NT2/D1 (cell line): ENCODE results near the gene ITGA6.

Experiments
- DNase-seq: peaks from one replicate; pipeline ENCODE4 v3.0.0-alpha.2; 2011; ENCODE audit warnings: low read depth, low spot score
- H3K27me3 ChIP-seq: 2 replicates; pipeline ENCODE4 v1.6.0; 2011; ENCODE audit warnings: mild to moderate bottlenecking; ENCODE audit not compliant: insufficient read length, insufficient read depth
- H3K36me3 ChIP-seq: 2 replicates; pipeline ENCODE4 v1.6.1; 2011; ENCODE audit warnings: mild to moderate bottlenecking, low read length, mixed read lengths; ENCODE audit not compliant: insufficient read depth, insufficient read length
- H3K4me1 ChIP-seq: 2 replicates; pipeline ENCODE4 v1.5.1; 2011; ENCODE audit not compliant: insufficient read depth, insufficient read length
- H3K4me3 ChIP-seq: 2 replicates; pipeline ENCODE4 v1.5.1; 2011; ENCODE audit warnings: low read depth; ENCODE audit not compliant: insufficient read length
- H3K9ac ChIP-seq: 2 replicates; pipeline ENCODE4 v1.6.0; 2011; ENCODE audit warnings: low read depth; ENCODE audit not compliant: insufficient read length
- H3K9me3 ChIP-seq: 2 replicates; pipeline ENCODE4 v1.5.1; 2011; ENCODE audit warnings: mild to moderate bottlenecking, low read length; ENCODE audit not compliant: insufficient read depth
- SUZ12 ChIP-seq: IDR thresholded peaks from 2 replicates; pipeline ENCODE4 v1.6.1; 2011; ENCODE audit not compliant: insufficient read length, insufficient read depth; ENCODE audit errors: extremely low read depth
- YY1 ChIP-seq: IDR thresholded peaks from 2 replicates; pipeline ENCODE4 v1.6.1; 2011; ENCODE audit not compliant: insufficient read length, insufficient read depth
- ZNF274 ChIP-seq: IDR thresholded peaks from 2 replicates; pipeline ENCODE4 v1.6.1; 2011; ENCODE audit warnings: mild to moderate bottlenecking, low read depth, low read length

ITGA6 gene

DNA sequence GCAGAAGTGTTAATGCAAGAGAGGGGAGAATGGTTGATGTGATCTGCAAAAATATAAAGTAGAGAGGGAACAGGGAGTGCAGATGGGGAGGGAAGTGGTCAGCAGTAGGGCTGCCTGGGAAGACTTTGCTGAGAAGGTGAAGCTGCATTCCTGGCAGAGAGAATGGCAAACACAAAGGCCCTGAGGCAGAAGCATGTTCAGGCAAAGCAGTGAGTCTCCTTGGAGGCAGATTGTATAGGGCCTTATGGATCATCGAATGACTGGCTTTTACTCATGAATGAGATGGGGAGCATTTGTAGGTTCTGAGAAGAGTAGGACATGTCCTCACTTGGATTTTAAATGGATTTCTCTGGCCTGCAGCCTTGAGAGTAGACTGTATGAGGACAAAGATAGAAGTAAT lies 9.5 kb downstream of the ITGA6 start:
- TF ChIP-seq SUZ12 (no peak), ZNF274 (no peak), YY1 (no peak)
- Histone ChIP-seq H3K9me3 (no peaks in the 10 kb centered on the region), H3K36me3 (peaks cover 2% of the 10 kb centered on the region), H3K9ac (no peak overlapping the region), H3K4me1 (peaks cover 7% of the 10 kb centered on the region), H3K4me3 (no peak overlapping the region), H3K27me3 (no peaks in the 10 kb centered on the region)
- DNase-seq = no peak

DNA sequence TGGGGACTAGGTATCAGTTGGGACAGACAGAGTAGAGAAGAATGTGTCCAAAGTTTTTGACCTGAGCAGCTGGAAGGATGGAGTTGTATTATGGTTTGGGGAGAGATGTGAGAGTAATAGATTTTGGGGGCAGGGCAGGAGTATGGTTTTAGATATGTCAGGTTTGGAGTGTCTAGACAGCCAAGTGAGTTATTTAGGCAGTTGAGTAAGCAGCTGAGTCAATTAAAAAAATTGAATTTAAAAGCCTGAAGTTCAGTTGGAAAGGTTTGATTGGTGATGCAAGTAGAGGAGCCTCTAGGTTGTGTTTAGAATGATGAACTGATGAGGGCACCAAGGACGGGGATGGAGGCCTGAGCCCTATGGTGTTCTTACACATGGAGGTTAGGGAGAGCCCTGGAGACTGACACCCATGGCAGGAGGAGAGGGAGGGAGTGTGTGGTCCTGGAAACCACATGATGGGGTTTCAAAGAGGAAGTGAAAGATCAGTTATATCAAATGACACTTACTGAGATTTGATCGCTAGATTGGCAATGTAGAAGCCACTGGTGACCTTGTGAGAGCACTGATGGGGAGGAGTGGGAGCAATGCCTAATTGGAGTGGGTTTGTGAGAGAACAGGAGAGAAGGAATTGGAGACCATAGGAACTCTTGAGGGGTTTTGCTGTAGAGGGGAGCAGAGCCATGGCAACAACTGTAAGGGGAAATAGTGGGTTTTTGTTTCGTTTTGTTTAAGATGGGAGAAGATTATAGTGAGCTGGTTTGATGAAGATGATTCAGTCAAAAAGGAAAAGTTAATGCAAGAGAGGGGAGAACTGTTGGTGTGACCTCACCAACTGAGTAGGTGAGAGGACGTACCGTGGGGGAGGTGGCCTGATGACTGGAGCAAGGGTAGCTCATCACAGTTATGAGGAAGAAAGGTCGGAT lies 10.3 kb downstream of the ITGA6 start:
- Histone ChIP-seq H3K27me3 (no peaks in the 10 kb centered on the region), H3K36me3 (peaks cover 2% of the 10 kb centered on the region), H3K9ac (no peak overlapping the region), H3K4me3 (no peak overlapping the region), H3K9me3 (no peaks in the 10 kb centered on the region), H3K4me1 (peaks cover 10% of the 10 kb centered on the region)
- no peak for DNase-seq
- TF ChIP-seq SUZ12 (no peak), YY1 (no peak), ZNF274 (no peak)

DNA sequence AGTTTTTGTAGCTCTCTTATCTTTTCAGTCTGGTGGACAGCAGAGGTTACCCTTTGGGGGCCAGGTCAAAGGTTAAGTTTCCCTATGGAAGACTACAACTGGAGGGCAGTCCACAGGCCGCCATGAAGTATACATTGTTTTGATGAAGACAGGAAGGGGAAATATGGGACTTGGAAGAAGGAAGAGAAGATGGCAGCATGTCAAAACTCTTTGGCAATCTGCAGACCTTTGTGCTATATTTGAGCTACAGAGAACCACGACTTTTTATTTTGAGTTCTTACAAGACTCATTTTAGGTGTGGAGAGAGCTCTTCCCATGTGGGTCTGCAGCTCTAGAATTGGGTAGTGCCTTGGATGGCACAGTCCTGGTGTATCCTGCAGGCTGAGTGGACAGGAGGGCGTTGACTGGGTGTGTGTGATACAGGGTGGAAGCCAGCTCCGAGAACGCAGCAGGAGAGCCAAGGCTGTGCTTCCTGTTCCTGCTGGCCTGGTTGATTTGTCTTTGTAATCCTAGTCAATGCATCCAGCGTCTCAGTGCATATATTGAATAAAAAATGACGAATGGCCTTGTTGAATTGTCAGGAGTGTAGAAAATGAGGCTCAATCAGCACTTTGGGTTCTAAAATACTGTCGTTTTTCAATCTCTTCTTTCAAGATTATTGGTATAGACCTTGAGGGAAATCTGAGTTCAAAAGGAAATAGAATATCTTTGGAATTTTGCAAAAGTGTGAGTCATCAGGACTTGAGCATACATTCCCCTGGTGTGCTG lies 11.5 kb downstream of the ITGA6 start:
- Histone ChIP-seq H3K36me3 (peaks cover 3% of the 10 kb centered on the region), H3K9ac (no peak overlapping the region), H3K4me3 (no peak overlapping the region), H3K4me1 (peaks cover 7% of the 10 kb centered on the region), H3K27me3 (no peaks in the 10 kb centered on the region), H3K9me3 (no peaks in the 10 kb centered on the region)
- DNase-seq = no peak
- TF ChIP-seq YY1 = no peak
- TF ChIP-seq SUZ12 = no peak
- no peak for TF ChIP-seq ZNF274

DNA sequence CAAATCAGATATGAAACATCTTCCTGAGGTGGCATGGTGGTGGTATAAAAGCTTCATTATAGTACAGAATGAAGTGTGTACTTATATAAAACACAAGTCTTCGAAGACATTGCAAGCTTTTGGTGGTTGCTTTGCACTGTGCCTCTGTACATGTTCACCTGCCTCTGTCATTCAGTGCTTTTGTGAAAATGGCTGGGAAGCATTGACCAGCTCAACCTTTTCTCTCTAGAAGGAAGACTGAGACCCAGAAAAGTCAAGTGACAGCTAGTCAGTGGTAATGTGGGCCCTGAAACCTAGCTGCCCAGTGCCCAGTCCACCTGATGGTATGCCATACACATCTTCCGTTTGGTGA lies 12.1 kb downstream of the ITGA6 start:
- H3K36me3 ChIP-seq = peaks cover 4% of the 10 kb centered on the region
- peaks cover 7% of the 10 kb centered on the region for H3K4me1 ChIP-seq
- no peak for DNase-seq
- no peak for TF ChIP-seq SUZ12
- no peak for TF ChIP-seq YY1
- no peak for TF ChIP-seq ZNF274
- no peak overlapping the region for H3K9ac ChIP-seq
- no peaks in the 10 kb centered on the region for H3K27me3 ChIP-seq
- no peaks in the 10 kb centered on the region for H3K9me3 ChIP-seq
- no peak overlapping the region for H3K4me3 ChIP-seq

DNA sequence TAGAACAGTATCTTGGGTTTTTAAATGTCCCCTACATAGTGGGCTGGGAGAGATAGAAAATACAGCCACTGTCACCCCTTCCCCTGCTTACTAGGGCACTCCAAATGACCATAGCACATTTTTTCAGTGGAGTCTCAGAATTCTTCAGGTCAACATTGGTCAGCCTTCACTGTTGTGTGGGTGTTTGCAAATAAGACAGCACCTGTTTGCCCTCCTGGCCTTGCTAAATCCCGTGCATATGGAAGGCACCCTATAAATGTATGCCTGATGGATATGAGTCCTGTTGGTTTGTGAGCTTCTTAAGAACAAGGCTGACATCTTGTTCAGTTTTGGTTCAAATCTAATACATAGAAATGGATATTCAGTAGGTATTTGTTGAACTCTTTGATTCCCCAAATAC lies 12.5 kb downstream of the ITGA6 start:
- DNase-seq = no peak
- Histone ChIP-seq H3K36me3 (peaks cover 4% of the 10 kb centered on the region), H3K27me3 (no peaks in the 10 kb centered on the region), H3K4me3 (no peak overlapping the region), H3K9ac (no peak overlapping the region), H3K4me1 (peaks cover 7% of the 10 kb centered on the region), H3K9me3 (no peaks in the 10 kb centered on the region)
- TF ChIP-seq ZNF274 = no peak
- TF ChIP-seq YY1 = no peak
- no peak for TF ChIP-seq SUZ12

DNA sequence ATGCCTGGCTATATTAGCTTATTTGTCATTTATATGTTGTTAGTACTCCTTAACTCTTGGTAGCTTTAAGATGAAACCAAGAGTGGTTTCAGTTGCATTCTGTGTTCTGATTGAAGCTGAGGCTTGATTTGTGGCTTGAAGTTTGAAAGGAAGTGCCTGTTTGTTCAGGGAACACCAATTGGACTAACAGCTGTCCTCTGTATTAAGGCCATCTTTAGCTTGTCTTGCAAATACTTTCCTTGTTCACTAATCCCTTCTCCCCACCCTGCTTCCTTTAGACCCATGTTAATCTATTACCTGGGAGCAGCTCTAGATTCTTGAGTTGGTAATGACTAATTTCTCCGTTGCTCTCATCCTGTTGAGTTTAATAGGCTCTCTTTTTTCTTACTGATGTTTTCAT lies 13.4 kb downstream of the ITGA6 start:
- H3K27me3 ChIP-seq = no peaks in the 10 kb centered on the region
- no peak overlapping the region for H3K9ac ChIP-seq
- DNase-seq = no peak
- no peaks in the 10 kb centered on the region for H3K9me3 ChIP-seq
- H3K4me3 ChIP-seq = no peak overlapping the region
- peaks cover 7% of the 10 kb centered on the region for H3K4me1 ChIP-seq
- peaks cover 4% of the 10 kb centered on the region for H3K36me3 ChIP-seq
- TF ChIP-seq YY1 (no peak), ZNF274 (no peak)
